SK-N-MC (cell line): ENCODE measurements around the gene NLRP6.

Experiments
- EZH2 ChIP-seq: fragments of 200-600 bp; sonication (generic); IDR thresholded peaks from one replicate; pipeline ENCODE4 v1.6.1; 2017; ENCODE audit warnings: antibody characterized with exemption
- POLR2AphosphoS5 ChIP-seq: IDR thresholded peaks from 2 replicates; pipeline ENCODE4 v1.6.1; 2012; ENCODE audit warnings: mild to moderate bottlenecking, low read depth, low read length, borderline replicate concordance

- TF ChIP-seq POLR2AphosphoS5 (no peak), EZH2 (no peak)
Observed at GRCh38 chr11:306645-307371, 28.6 kb downstream of the NLRP6 start.
